ENCODE results near the gene HBB. TPM values are rescaled to one million over a fixed set of nuclear protein-coding genes. Genes with fewer than 3 reads are reported as not detected.

HBB gene
- total RNA-seq, 1 experiment from 2014 or later, result not detected

DNA sequence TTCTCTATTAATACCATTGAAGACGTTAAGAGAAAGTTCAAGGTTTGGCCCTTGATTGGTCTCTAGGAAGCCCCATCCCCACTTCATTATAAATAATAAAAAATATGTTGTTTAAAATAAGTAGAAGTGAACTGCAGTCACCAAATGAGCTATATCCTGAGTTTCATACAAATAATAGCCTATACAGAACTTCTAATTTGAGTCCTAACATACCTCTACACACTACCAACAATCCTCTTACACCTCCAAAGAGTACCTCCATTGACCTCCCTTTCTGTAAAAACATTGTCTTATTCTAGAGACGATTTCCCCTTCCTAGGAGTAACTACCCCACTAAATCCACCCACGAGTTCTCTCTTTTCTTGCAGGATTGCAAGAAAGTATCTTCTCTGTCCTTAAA is 14.6 kb upstream of the HBB start:
- Histone ChIP-seq H3K14ac (ENCODE audit: insufficient read depth, low read length) (no peak overlapping the region), H3T11ph (ENCODE audit: low read length) (no peak overlapping the region), H4K5ac (ENCODE audit: insufficient read length, low read depth, low read length) (no peak overlapping the region), H3K56ac (ENCODE audit: insufficient read length, low read depth, low read length) (no peak overlapping the region), H3K23me2 (ENCODE audit: insufficient read length, low read depth, low read length, poor library complexity, severe bottlenecking) (no peaks in the 10 kb centered on the region), H3K79me1 (ENCODE audit: insufficient read depth, low read depth, low read length, poor library complexity, severe bottlenecking) (no peaks in the 10 kb centered on the region), H4K20me1 (ENCODE audit: control insufficient read depth, insufficient read depth, insufficient read length) (no peaks in the 10 kb centered on the region), H3K4ac (ENCODE audit: low read depth, low read length) (no peak overlapping the region), H2BK12ac (ENCODE audit: insufficient read length, low read depth, low read length) (no peak overlapping the region), H3K18ac (ENCODE audit: insufficient read length, low read depth, low read length) (no peak overlapping the region), H4K8ac (replicated peaks; ENCODE audit: insufficient read length, low read depth, low read length) (no peak overlapping the region), H4K91ac (ENCODE audit: insufficient read length, low read depth, low read length) (no peak overlapping the region), H2AK5ac (ENCODE audit: insufficient read length, low read length) (no peak overlapping the region), H3K4me1 (ENCODE audit: insufficient read depth, low read length) (no peaks in the 10 kb centered on the region), H3K27me3 (ENCODE audit: insufficient read depth, low read length) (no peaks in the 10 kb centered on the region), H2BK20ac (ENCODE audit: low read depth, low read length, poor library complexity, severe bottlenecking) (no peak overlapping the region), H2BK120ac (ENCODE audit: low read depth, low read length, poor library complexity, severe bottlenecking) (no peak overlapping the region), H2BK5ac (ENCODE audit: insufficient read length, low read length) (no peak overlapping the region), H3K9ac (ENCODE audit: extremely low read depth, insufficient read length, low read length) (no peak overlapping the region), H2AFZ (ENCODE audit: low read length) (no peak overlapping the region), H3K23ac (ENCODE audit: insufficient read length, low read depth, low read length) (no peak overlapping the region), H3K27ac (ENCODE audit: insufficient read length, low read depth, low read length) (no peak overlapping the region), H3K79me2 (ENCODE audit: insufficient read depth, low read length) (no peaks in the 10 kb centered on the region), H3K9me3 (ENCODE audit: control insufficient read depth, low read depth, low read length) (no peaks in the 10 kb centered on the region), H3K4me2 (ENCODE audit: insufficient read depth, insufficient read length, low read length) (no peak overlapping the region), H2BK15ac (ENCODE audit: low read depth, low read length) (no peak overlapping the region)
- Mint-ChIP-seq H3K9me3 (no peaks in the 10 kb centered on the region), H3K4me3 (no peak overlapping the region), H3K27ac (no peak overlapping the region), H3K27me3 (ENCODE audit: low read depth) (peaks cover 2% of the 10 kb centered on the region), H3K4me1 (no peaks in the 10 kb centered on the region), H3K36me3 (ENCODE audit: insufficient read depth in 1 of 3, low read depth in 3 of 3) (no peaks in the 10 kb centered on the region)
- no peak for DNase-seq
- WGBS (ENCODE audit: extremely low coverage, insufficient read length, low lambda C conversion rate), result no CpG with 5 or more reads among the region's 3 CpGs
- TF ChIP-seq CTCF (conservative IDR thresholded peaks at IDR 0.05), result no peak

All from H9 (cell line).